HEK293 (cell line): Measurements from ENCODE around the gene FKBP8.

Experiments
- SETDB1 ChIP-seq: IDR thresholded peaks from one replicate; pipeline ENCODE4 v1.6.1; 2017; ENCODE audit warnings: mild to moderate bottlenecking, low read length, moderate library complexity, mixed read lengths; ENCODE audit not compliant: insufficient read length
- YY1 ChIP-seq: fragments of 450-650 bp; formaldehyde crosslinking; IDR thresholded peaks from 2 replicates; pipeline ENCODE4 v1.5.1; 2018; ENCODE audit warnings: missing biosample characterization, missing genetic modification characterization
- ZNF311 ChIP-seq: fragments of 450-650 bp; formaldehyde crosslinking; IDR thresholded peaks from 2 replicates; pipeline ENCODE4 v1.5.1; 2017; ENCODE audit warnings: missing biosample characterization, missing genetic modification characterization, borderline replicate concordance
- ZNF664 ChIP-seq: fragments of 450-650 bp; formaldehyde crosslinking; IDR thresholded peaks from 2 replicates; pipeline ENCODE4 v1.5.1; 2016; ENCODE audit warnings: missing biosample characterization, missing genetic modification characterization
- ZNF792 ChIP-seq: fragments of 450-650 bp; formaldehyde crosslinking; IDR thresholded peaks from 2 replicates; pipeline ENCODE4 v1.5.1; 2016; ENCODE audit warnings: missing biosample characterization, missing genetic modification characterization

DNA sequence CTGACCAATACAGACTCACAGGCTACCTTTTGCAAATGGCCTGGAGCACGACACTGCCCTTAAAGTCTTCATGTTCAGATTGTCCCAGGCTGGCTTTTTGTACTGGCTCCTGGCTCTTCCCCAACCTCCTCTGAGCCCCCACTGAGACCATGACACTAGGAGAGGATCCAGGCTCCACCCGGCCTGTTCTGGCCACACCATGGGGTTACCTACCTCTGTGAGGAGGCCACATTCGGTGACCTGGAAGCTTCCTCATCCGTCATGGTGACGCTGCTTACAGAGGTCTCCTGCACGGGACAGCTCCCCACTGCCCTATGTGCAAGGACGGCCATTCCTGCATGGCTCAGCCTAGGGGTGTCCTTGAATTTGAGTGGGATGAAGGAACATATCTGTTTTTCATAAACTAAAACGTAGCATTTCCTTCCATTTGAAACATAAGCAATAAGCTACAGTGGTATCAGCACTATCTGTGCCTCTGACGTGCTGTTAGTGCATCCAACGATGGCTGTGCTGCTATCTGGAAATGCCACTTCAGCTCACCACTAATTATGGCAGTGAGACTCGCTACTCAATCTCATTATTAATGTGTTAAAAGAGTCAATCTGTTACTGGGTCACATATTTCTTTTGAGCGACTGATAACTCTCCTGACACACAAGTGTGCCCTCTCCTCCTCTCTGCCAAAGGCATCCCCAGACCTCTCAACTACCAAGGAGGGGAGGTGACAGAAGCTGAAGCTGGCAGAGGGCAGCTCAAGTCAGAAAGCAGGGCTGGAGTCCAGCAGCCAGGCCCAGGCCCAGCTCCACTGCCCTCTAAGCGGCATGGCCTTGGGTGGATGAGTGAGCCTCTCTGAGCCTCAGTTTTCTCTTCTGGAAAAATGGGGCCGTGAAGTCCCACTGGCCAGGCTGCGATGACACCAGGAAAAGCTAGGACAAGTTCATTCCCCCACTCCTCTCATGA is 51.1 kb downstream of the FKBP8 start:
- TF ChIP-seq SETDB1 (no peak), ZNF792 (no peak), ZNF664 (no peak), YY1 (no peak), ZNF311 (tag by site-specific recombination) (no peak)
